ENCODE measurements around the gene PRAMEF14.
A peak's percentile ranks its signal among the peaks of the same experiment; 100 is the strongest.
"Not testable (repeated sequence)": the region's sequence is repeated elsewhere in the genome, so short reads cannot be mapped to it uniquely, and the experiment has no call there.

PRAMEF14 gene, protein sequence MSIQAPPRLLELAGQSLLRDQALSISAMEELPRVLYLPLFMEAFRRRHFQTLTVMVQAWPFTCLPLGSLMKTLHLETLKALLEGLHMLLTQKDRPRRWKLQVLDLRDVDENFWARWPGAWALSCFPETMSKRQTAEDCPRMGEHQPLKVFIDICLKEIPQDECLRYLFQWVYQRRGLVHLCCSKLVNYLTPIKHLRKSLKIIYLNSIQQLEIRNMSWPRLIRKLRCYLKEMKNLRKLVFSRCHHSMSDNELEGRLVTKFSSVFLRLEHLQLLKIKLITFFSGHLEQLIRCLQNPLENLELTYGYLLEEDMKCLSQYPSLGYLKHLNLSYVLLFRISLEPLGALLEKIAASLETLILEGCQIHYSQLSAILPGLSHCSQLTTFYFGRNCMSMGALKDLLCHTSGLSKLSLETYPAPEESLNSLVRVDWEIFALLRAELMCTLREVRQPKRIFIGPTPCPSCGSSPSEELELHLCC

DNA sequence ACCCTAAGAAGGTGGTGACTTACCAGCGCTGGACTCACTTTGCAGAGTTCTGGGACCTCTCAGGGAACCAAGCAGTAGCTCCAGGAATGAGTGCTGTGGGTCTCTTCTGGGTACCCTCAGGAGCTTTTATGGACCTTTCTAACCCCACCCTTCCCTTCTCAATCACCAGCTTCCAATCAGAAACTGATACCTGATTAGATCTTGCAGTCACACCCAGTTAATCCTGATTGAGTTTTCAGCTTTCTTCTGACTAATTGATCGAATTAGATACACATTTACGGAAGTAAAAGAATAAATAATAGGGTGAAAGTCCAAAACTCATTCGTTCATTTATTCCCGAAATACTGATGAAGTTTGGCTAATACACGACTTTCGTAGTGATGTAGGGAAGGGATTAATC lies at the start of gene PRAMEF14:
PRAMEF14 (minus strand) TSS at position 101 of the 400 bp plus-strand sequence. CDS start 1,820 bp downstream, outside the sequence.
- DNase-seq (ENCODE audit: low read depth); H3K4me3 ChIP-seq (ENCODE audit: low read depth, low read length): not testable (repeated sequence)

DNA sequence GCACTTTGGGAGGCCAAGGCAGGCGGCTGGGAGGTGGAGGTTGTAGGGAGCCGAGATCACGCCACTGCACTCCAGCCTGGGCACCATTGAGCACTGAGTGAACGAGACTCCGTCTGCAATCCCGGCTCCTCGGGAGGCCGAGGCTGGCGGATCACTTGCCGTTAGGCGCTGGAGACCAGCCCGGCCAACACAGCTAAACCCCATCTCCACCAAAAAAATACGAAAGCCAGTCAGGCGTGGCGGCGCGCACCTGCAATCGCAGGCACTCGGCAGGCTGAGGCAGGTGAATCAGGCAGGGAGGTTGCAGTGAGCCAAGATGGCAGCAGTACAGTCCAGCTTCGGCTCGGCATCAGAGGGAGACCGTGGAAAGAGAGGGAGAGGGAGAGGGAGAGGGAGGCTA lies 48.4 kb upstream of the PRAMEF14 start:
- not testable (repeated sequence) for DNase-seq (ENCODE audit: low read depth)

DNA sequence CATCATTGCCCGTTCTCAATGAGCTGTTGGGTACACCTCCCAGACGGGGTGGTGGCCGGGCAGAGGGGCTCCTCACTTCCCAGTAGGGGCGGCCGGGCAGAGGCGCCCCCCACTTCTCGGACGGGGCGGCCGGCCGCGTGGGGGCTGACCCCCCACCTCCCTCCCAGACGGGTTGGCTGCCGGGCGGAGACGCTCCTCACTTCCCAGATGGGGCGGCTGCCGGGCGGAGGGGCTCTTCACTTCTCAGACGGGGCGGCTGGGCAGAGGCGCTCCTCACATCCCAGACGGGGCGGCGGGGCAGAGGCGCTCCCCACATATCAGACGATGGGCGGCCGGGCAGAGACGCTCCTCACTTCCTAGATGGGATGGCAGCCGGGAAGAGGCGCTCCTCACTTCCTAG lies 47.8 kb upstream of the PRAMEF14 start:
- H3K4me3 ChIP-seq (ENCODE audit: low read depth, low read length); DNase-seq (ENCODE audit: low read depth): not testable (repeated sequence)

More for the DNA sequence above, 48.4 kb upstream of the PRAMEF14 start:
- not testable (repeated sequence) for H3K4me3 ChIP-seq (ENCODE audit: low read depth, low read length)

DNA sequence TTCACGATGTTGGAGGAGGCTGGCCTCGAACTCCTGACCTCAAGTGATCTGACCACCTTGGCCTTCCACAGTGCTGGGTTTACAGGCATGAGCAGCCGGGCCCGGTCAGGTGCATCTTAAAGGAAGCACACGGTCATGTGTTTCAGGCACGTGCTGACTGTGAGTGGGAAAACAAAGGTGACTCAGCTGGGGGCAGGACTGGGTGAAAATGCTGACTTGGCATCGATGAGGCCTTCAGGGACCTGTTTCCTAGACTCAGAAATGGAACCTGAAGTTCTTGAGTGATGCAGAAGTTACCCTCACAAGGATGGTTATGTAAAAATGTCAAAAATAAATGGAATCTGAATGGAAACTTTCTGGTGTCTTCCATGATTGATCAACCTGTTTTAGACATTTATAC lies 46.1 kb upstream of the PRAMEF14 start:
- DNase-seq (ENCODE audit: low read depth); H3K4me3 ChIP-seq (ENCODE audit: low read depth, low read length): not testable (repeated sequence)

DNA sequence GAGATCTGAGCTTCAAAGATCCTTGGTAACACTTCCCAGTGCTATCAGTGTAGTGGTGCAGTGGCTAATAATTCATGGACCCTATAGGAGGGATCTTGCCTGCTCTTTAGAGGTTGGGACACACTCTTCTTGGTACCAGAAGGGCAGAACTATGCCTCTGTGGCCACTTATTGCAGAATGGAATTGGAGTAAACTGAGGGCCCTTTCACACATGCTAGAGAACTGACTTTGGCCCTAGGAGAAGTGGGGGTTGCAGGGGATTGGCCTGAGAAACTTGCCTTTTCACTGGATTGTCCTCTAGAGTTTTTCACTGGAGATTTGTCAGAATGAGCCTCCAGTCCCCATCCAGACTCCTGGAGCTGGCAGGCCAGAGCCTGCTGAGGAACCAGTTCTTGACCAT lies 42.4 kb upstream of the PRAMEF14 start, which contains the start of gene PRAMEF17:
PRAMEF17 (plus strand) TSS at position 301 of the 400 bp plus-strand sequence; CDS start at position 327, 26 bp downstream.
- not testable (repeated sequence) for DNase-seq (ENCODE audit: low read depth)

DNA sequence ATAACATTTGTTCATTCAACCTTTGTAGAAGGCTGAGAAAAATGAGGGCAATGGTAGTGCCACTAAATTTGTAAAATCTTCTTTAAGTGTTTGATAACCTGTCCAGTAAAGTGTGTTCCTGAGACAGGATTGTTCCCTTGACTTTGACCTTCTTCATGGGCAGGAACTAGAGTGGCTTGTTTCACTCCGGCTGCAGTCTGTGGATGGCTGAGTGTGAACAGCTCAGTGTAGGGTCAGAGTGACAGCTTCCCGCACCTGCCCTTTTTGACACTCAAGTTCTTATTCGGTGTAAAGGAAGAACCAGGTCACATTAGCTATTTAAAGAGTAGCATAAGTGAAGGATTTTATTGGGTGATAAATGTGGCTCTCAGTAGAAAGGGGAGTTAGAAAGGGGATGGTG lies 33.4 kb upstream of the PRAMEF14 start:
- not testable (repeated sequence) for H3K4me3 ChIP-seq (ENCODE audit: low read depth, low read length); DNase-seq (ENCODE audit: low read depth)

More for the DNA sequence above, 42.4 kb upstream of the PRAMEF14 start, which contains the start of gene PRAMEF17:
- not testable (repeated sequence) for H3K4me3 ChIP-seq (ENCODE audit: low read depth, low read length)

DNA sequence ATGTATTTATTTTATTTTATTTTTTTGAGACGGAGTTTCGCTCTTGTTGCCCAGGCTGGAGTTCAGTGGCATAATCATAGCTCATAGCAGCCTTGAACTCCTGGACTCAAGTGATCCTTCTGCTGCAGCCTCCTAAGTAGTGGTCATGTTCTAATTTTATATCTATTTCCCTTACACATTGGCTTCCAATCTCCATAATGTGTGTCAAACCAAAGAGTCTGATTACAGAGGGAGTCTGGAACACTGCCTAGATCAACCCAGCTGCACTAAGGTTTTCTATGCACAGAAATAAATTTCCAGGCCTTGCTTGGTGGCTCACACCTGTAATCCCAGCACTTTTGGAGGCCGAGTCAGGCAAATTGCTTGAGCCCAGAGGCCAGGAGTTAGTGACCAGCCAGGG lies 32.0 kb upstream of the PRAMEF14 start:
- not testable (repeated sequence) for DNase-seq (ENCODE audit: low read depth); H3K4me3 ChIP-seq (ENCODE audit: low read depth, low read length)

DNA sequence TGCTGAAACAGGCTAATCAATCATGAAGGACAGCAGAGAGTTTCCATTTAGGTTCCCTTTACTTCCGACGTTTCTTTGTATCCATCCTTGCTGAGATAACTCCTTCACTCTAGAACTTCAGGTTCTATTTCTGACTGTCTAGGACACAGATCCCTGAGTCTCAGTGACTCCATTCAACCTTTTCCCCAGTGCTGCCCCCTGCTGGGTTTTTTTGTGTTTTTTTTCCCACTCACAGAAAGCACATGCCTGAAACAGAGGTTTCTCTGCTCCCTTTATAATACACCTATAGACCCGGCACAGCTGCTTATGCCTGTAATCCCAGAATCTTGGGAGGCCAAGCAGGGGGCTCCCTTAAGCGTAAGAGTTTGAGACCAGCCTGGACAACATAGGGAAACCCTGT lies 21.6 kb upstream of the PRAMEF14 start:
- not testable (repeated sequence) for DNase-seq (ENCODE audit: low read depth); H3K4me3 ChIP-seq (ENCODE audit: low read depth, low read length)

DNA sequence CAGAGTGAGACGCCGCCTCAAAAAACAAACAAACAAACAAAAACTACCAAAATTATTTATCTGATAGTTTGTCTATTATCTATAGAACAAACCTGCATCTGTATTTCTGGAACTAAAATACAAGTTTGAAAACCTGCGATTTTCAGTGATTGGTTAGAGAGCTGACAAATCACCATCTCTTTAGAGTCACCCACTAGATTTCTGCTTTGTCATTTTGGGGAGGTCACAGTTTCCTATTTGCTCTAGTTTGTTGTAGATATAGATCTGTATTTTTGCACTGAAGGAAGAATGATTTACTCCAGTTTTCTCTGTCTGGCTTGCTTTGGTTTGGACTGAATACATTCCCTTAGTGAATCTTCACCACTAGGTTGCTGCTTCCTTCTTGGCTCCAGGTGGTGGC lies 19.6 kb upstream of the PRAMEF14 start:
- not testable (repeated sequence) for DNase-seq (ENCODE audit: low read depth); H3K4me3 ChIP-seq (ENCODE audit: low read depth, low read length)

DNA sequence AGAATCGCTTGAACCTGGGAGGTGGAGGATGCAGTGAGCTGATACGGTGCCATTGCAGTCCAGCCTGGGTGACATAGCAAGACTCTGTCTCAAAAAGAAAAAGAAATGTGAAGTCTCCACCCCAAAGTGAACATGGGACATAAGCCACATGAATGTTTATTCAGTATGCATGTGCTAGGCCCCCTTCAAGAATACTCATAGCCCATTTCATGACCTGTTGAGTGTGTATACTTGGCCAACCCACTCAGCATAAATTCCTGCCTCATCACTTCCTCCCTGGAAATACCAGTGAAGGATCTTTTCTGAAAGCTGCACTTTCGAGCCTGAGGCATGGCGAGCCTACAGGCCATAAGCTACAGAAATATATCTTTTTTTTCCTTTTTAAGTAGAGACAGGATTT lies 18.0 kb upstream of the PRAMEF14 start:
- not testable (repeated sequence) for H3K4me3 ChIP-seq (ENCODE audit: low read depth, low read length); DNase-seq (ENCODE audit: low read depth)

DNA sequence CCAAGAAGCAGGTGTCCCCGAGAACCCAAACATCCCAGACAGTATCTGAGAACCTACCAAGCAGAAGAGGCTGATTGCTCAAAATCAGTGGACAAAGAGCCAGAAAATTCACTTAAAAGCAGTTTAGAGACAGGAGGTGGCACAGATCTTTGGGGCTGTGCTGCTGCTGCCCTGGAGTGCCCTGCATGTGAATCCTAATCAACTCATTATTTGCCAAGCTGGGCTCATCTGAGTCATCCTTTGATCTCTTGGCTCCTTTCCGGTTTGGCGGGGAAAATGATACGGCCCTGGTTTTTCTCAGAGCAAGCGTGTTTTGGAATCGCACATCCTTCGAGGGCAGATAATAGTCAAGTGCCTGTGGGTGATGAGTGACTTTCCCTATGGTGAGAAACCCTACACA lies 15.4 kb upstream of the PRAMEF14 start:
- H3K4me3 ChIP-seq (ENCODE audit: low read depth, low read length); DNase-seq (ENCODE audit: low read depth): not testable (repeated sequence)

DNA sequence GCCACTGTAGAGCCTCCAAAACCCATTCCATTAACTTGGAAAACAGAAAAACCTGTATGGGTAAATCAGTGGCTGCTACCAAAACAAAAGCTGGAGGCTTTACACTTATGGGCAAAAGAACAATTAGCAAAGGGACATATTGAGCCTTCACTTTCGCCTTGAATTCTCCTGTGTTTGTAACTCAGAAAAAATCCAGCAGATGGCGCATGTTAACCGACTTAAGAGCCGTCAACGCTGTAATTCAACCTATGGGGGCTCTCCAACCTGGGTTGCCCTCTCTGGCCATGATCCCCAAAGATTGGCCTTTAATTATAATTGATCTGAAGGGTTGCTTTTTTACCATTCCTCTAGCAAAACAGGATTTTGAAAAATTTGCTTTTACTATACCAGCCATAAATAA lies 9.8 kb upstream of the PRAMEF14 start:
- not testable (repeated sequence) for H3K4me3 ChIP-seq (ENCODE audit: low read depth, low read length)
- TF ChIP-seq, protein P1, sequence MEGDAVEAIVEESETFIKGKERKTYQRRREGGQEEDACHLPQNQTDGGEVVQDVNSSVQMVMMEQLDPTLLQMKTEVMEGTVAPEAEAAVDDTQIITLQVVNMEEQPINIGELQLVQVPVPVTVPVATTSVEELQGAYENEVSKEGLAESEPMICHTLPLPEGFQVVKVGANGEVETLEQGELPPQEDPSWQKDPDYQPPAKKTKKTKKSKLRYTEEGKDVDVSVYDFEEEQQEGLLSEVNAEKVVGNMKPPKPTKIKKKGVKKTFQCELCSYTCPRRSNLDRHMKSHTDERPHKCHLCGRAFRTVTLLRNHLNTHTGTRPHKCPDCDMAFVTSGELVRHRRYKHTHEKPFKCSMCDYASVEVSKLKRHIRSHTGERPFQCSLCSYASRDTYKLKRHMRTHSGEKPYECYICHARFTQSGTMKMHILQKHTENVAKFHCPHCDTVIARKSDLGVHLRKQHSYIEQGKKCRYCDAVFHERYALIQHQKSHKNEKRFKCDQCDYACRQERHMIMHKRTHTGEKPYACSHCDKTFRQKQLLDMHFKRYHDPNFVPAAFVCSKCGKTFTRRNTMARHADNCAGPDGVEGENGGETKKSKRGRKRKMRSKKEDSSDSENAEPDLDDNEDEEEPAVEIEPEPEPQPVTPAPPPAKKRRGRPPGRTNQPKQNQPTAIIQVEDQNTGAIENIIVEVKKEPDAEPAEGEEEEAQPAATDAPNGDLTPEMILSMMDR (conservative IDR thresholded peaks at IDR 0.05; ENCODE audit: low read depth, low read length), result peak; percentile 54
- DNase-seq (ENCODE audit: low read depth), result peak; percentile 76

DNA sequence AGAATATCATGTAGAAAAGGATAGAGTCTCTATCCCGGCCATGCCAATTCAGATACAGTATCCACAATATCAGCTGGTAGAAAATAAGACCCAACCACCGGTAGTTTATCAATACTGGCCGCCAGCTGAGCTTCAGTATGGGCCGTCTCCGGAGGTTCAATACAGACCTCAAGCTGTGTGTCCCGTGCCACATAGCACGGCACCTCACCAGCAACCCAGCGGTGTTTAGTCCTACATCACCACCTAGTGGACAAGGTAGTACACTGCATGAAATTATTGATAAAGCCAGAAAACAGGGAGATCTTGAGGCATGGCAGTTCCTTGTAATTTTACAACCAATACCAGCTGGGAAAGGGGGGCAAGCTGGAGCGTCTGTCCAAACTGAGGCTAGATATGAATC lies 7.5 kb upstream of the PRAMEF14 start:
- DNase-seq (ENCODE audit: low read depth), result not testable (repeated sequence)

DNA sequence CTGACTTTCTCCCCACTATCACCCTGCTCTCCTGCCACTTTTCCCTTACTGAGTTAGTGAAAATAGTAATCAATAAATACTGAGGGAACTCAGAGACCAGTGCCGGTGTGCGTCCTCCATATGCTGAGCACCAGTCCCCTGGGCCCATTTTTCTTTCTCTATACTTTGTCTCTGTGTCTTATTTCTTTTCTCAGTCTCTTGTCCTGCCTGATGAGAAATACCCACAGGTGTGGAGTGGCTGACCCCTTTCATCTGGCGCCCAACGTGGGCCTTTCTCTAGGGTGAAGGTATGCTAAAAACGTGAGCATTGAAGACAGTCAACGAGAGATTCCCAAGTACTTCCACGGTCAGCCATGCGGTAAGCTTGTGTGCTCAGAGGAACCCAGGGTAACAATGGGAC lies 6.5 kb upstream of the PRAMEF14 start:
- DNase-seq (ENCODE audit: low read depth), result peak; percentile 1
- H3K4me3 ChIP-seq (ENCODE audit: low read depth, low read length), result not testable (repeated sequence)

More for the DNA sequence above, 7.5 kb upstream of the PRAMEF14 start:
- not testable (repeated sequence) for H3K4me3 ChIP-seq (ENCODE audit: low read depth, low read length)

DNA sequence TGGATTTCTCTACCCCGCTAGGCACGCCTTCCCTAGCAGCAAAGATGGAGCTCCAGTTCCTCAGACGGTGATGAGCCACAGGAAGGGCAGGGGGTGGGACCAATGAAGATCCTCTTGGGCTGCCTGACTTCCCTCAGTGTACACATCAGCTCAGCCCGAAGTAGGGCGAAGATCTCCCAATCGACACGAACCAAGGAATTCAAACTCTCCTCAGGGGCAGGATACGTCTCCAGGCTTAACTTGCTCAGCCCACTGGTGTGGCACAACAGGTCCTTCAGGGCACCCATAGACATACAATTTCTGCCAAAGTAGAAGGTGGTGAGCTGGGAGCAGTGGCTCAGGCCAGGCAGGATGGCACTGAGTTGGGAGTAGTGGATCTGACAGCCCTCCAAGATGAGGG lies 4.4 kb downstream of the PRAMEF14 start:
- not testable (repeated sequence) for H3K4me3 ChIP-seq (ENCODE audit: low read depth, low read length); DNase-seq (ENCODE audit: low read depth)

DNA sequence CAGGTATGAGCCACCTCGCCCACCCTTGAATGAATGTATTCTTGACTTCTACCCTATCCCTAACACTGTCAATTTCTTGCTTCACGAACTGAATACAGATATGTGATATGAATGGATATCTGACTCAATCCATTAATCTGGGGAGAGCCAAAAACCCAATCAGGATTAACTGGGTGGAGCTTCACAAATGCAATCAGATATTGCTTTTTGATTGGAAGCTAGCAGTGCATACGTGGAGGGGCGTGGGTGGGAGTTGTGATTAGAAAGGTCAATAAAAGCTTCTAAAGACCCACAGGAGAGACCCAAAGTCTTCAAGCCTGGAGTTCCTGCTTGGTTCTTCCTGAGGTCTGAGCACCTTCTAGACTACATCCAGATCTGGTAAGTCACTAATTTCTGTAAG lies 31.7 kb downstream of the PRAMEF14 start, which contains the start of gene PRAMEF15:
PRAMEF15 (plus strand) TSS at position 301 of the 400 bp plus-strand sequence. CDS start 2,827 bp downstream, outside the sequence.
- not testable (repeated sequence) for DNase-seq (ENCODE audit: low read depth)

DNA sequence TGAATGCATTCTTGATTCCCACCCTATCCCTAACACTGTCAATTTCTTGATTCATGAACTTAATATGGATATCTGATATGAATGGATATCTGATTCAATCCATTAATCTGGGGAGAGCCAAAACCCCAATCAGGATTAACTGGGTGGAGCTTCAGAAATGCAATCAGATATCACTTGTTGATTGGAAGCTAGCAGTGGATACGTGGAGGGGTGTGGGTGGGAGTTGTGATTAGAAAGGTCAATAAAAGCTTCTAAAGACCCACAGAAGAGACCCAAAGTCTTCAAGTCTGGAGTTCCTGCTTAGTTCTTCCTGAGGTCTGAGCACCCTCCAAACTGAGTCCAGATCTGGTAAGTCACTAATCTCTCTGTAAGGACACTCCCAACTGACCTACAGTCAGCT lies 43.7 kb downstream of the PRAMEF14 start, which contains the start of gene PRAMEF33:
PRAMEF33 (plus strand) TSS at position 301 of the 400 bp plus-strand sequence. CDS start 2,416 bp downstream, outside the sequence.
- not testable (repeated sequence) for H3K4me3 ChIP-seq (ENCODE audit: low read depth, low read length); DNase-seq (ENCODE audit: low read depth)

More for the DNA sequence above, 31.7 kb downstream of the PRAMEF14 start, which contains the start of gene PRAMEF15:
- H3K4me3 ChIP-seq (ENCODE audit: low read depth, low read length), result not testable (repeated sequence)

DNA sequence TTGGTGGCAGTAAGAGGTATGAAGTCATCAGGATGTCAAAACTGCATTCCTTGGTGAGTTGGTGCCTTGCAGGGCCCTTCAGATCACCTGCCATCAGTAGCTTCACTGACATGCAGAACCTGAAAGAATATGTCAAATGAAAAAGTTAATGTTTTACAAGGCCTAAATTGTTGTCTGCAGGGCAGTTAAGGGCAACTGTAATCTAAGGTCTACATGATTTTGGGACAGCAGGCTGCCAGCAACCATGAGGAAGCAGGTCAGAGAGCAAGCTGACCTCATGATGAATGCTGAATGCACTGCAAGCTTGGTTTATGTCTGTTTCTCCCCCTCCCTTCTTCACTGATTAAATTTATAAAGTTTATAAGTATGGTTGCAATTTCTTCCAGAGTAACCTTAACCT lies 44.7 kb downstream of the PRAMEF14 start:
- H3K4me3 ChIP-seq (ENCODE audit: low read depth, low read length); DNase-seq (ENCODE audit: low read depth): not testable (repeated sequence)

Data from choroid plexus epithelial cell (primary cell).